Natural killer cell (primary cell): ENCODE results near the gene ATP2A3. TPM values are rescaled to one million over a fixed set of nuclear protein-coding genes. Genes with fewer than 3 reads are reported as not detected.

Experiments
- ATAC-seq, 3 donors: fragments of 150-1000 bp in 2 of 3; fragments of 200-7000 bp in 1 of 3; cut with Tn5 transposase; 1 replicate in 1 of 3; 2 replicates in 2 of 3; pipeline ENCODE4 v1.10.0; 2021; ENCODE audit warnings: mild to moderate bottlenecking in 2 of 3, moderate library complexity in 2 of 3
- DNase-seq, 2 donors: peaks; one replicate each; pipeline versions ENCODE4 v3.0.0 to v3.0.0-alpha.2; 2013 to 2021; ENCODE audit warnings: mixed read lengths in 1 of 2
- H3K27ac ChIP-seq: one replicate; pipeline ENCODE4 v1.5.1; 2013; ENCODE audit warnings: mild to moderate bottlenecking, low read length
- H3K27me3 ChIP-seq: one replicate; pipeline ENCODE4 v1.6.1; 2013; ENCODE audit warnings: low read length; ENCODE audit not compliant: control insufficient read depth, insufficient read depth
- H3K36me3 ChIP-seq: one replicate; pipeline ENCODE4 v1.6.1; 2013; ENCODE audit warnings: low read length; ENCODE audit not compliant: control insufficient read depth, insufficient read depth
- H3K4me1 ChIP-seq: one replicate; pipeline ENCODE4 v1.6.1; 2013; ENCODE audit warnings: low read length; ENCODE audit not compliant: control insufficient read depth, insufficient read depth
- H3K4me3 ChIP-seq: one replicate; pipeline ENCODE4 v1.5.1; 2013; ENCODE audit warnings: low read length
- H3K9me3 ChIP-seq: one replicate; pipeline ENCODE4 v1.6.1; 2013; ENCODE audit warnings: low read length; ENCODE audit not compliant: control insufficient read depth, insufficient read depth
- H3K27ac Mint-ChIP-seq, 2 donors: one replicate each; pipeline ENCODE4 v1.8.0; 2022; ENCODE audit warnings: mild to moderate bottlenecking in 2 of 2, mixed read lengths in 2 of 2, moderate library complexity in 1 of 2
- H3K27me3 Mint-ChIP-seq, 2 donors: one replicate each; pipeline ENCODE4 v1.8.0; 2022; ENCODE audit warnings: low read depth in 2 of 2, mixed read lengths in 2 of 2
- H3K36me3 Mint-ChIP-seq: one replicate; pipeline ENCODE4 v1.8.0; 2022; ENCODE audit warnings: mixed read lengths
- H3K4me1 Mint-ChIP-seq, 2 donors: one replicate each; pipeline ENCODE4 v1.8.0; 2022; ENCODE audit warnings: mixed read lengths in 2 of 2
- H3K4me3 Mint-ChIP-seq: one replicate; pipeline ENCODE4 v1.8.0; 2022; ENCODE audit warnings: mild to moderate bottlenecking, moderate library complexity, mixed read lengths
- H3K9me3 Mint-ChIP-seq, 2 donors: one replicate each; pipeline ENCODE4 v1.8.0; 2022; ENCODE audit warnings: mixed read lengths in 2 of 2
- WGBS: methylation state at CpG from one replicate; pipeline ENCODE4 v1.1.7; 2013; ENCODE audit warnings: missing lambda C conversion rate; ENCODE audit not compliant: insufficient coverage; 5-methylcytosine and 5-hydroxymethylcytosine counted together
- intact Hi-C: fragments of 100-400 bp; cut with micrococcal nuclease; formaldehyde crosslinking; loops from one replicate; pipeline ENCODE4 v1.14.2; 2022
- total RNA-seq, 4 donors: library from RNA; stranded (reverse); fragments of 120-200 nt in 1 of 4; gene quantifications; one replicate each; pipeline versions ENCODE4 v1.2.3 to v1.2.4, GENCODE V29; 2013 to 2022
- TF ChIP-seq, protein P1 (sequence below): fragments of 200-600 bp; IDR thresholded peaks from one replicate; pipeline ENCODE4 v1.8.0; 2022; ENCODE audit warnings: antibody characterized with exemption

Gene ATP2A3
- total RNA-seq, 3 donors from 2014 or later (not counting 1 experiment from before 2014, with no cell fraction given): 326 to 397 (median 377) TPM

DNA sequence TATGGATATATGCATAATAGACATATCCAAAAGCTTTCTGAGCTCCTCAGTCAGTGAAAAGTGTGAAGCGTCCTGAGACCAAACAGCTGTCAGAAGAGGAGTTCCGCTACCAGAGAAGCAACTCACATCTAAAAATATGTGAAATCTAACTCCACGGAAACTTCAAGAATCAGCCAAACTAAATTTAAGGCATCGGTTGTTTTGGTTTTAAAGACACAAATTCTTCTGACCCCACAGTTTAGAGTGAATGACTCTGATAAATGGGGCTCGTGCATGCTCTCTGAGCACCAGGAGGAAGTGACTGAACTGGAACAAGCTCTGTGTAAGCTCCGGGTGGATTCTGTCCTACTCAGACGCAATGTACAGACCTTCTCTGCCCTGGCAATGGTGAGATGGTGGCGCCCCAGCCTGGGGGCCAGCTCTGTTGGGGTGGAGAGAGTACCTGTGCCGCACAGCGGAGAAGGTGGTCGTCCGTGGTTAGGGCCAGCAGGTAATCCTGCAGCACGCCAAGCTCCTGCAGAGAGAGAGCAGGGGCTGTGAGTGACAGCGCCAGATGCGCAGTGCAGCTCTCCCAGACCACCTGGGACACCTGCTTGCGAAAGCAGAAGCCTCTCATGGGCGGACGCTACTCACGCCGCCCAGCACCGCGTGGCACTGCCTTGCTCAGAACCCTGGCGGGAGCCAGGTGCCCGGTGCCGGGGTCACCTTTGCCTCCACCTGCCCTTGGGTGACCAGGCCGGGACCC lies 44.4 kb upstream of the ATP2A3 start:
- H3K27me3 ChIP-seq: no peaks in the 10 kb centered on the region
- Mint-ChIP-seq H3K9me3 (no peaks in the 10 kb centered on the region), H3K36me3 (no peaks in the 10 kb centered on the region), H3K27ac (no peak overlapping the region), H3K27me3 (no peaks in the 10 kb centered on the region), H3K4me3 (no peak overlapping the region), H3K4me1 (peaks cover 0 to 9% of the 10 kb centered on the region in 2 donors)
- peaks cover 78% of the 10 kb centered on the region for H3K36me3 ChIP-seq
- no peaks in the 10 kb centered on the region for H3K9me3 ChIP-seq
- H3K4me3 ChIP-seq: no peak overlapping the region
- ATAC-seq (no peak), DNase-seq (no peak)
- intact Hi-C loops: loop anchor here (10.0 kb wide), 1 partner anchor 274 kb away; no protein-coding TSS in a partner anchor
- H3K4me1 ChIP-seq: peaks cover 6% of the 10 kb centered on the region
- WGBS: 96% methylated on average over 25 of the region's 26 CpGs
- TF ChIP-seq, protein P1, sequence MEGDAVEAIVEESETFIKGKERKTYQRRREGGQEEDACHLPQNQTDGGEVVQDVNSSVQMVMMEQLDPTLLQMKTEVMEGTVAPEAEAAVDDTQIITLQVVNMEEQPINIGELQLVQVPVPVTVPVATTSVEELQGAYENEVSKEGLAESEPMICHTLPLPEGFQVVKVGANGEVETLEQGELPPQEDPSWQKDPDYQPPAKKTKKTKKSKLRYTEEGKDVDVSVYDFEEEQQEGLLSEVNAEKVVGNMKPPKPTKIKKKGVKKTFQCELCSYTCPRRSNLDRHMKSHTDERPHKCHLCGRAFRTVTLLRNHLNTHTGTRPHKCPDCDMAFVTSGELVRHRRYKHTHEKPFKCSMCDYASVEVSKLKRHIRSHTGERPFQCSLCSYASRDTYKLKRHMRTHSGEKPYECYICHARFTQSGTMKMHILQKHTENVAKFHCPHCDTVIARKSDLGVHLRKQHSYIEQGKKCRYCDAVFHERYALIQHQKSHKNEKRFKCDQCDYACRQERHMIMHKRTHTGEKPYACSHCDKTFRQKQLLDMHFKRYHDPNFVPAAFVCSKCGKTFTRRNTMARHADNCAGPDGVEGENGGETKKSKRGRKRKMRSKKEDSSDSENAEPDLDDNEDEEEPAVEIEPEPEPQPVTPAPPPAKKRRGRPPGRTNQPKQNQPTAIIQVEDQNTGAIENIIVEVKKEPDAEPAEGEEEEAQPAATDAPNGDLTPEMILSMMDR: no peak
- H3K27ac ChIP-seq: no peak overlapping the region

DNA sequence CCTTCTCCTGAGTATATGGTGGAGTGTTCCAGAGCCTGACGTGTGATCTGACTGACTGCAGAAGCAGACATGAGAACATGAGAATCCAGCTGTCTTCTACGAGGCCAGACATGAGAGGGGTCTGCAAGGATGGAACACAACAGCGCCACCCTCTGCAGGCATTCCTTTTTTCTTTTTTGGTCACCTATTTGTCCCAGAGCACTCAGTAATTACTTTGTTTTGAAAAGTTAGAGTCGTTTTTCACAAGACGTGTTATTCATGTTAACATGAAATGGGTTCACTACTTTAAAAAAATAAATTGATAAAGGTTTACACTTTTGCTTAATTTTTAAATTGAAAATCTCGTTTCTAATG lies 43.8 kb upstream of the ATP2A3 start:
- WGBS: 87% methylated on average over 5 of the region's 6 CpGs
- Mint-ChIP-seq H3K4me1 (peaks cover 0 to 12% of the 10 kb centered on the region in 2 donors), H3K27me3 (no peaks in the 10 kb centered on the region), H3K4me3 (no peak overlapping the region), H3K27ac (no peak overlapping the region), H3K9me3 (no peaks in the 10 kb centered on the region), H3K36me3 (no peaks in the 10 kb centered on the region)
- H3K4me3 ChIP-seq: no peak overlapping the region
- no peak for ATAC-seq
- no peak for DNase-seq
- peaks cover 6% of the 10 kb centered on the region for H3K4me1 ChIP-seq
- TF ChIP-seq, protein P1: no peak
- peaks cover 72% of the 10 kb centered on the region for H3K36me3 ChIP-seq
- intact Hi-C loops: loop anchor here (10.0 kb wide), 1 partner anchor 273 kb away; no protein-coding TSS in a partner anchor
- no peaks in the 10 kb centered on the region for H3K9me3 ChIP-seq
- no peaks in the 10 kb centered on the region for H3K27me3 ChIP-seq
- H3K27ac ChIP-seq: no peak overlapping the region

DNA sequence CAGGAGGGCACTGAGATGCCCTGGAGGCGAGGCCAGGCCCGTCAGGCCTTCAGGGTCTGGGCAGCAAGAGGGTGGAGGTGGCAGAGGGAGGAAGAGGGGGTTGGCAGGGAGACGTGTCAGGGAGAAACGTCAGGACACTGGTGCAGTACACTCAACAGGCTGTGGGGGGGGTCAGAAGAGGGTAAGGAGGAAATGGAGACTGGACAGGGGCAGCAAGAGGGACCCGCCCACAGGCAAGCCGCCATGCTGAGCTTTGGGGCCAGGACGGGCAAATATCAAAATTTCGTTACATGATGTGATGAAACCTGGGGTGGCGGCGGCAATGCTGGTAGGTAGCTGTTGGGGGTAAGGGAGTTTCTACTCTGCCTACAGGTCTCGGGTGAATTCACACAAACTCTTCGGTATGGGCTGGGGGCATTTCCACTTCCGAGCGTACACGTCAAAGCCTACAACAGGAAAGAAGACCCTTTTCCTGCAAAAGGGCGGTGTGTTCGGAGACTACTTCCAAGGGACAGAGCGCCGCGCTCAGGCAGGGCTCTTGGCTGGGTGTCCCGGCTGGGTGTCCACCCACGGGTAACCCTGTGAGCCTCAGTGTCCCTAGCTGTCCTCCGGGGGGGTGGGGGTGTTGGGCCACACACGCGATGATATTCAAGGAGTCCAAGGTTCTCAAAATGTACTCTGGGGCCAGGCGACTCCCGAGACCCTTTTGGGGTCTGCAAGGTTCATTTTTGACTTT lies 43.3 kb upstream of the ATP2A3 start:
- intact Hi-C loops: loop anchor here (10.0 kb wide), 1 partner anchor 273 kb away; no protein-coding TSS in a partner anchor
- TF ChIP-seq, protein P1: no peak
- H3K4me1 ChIP-seq: peaks cover 6% of the 10 kb centered on the region
- H3K27ac ChIP-seq: no peak overlapping the region
- no peaks in the 10 kb centered on the region for H3K27me3 Mint-ChIP-seq
- H3K9me3 Mint-ChIP-seq: no peaks in the 10 kb centered on the region
- DNase-seq (no peak), ATAC-seq (no peak)
- WGBS: 94% methylated on average over 27 of the region's 27 CpGs
- H3K4me3 Mint-ChIP-seq: no peak overlapping the region
- H3K4me1 Mint-ChIP-seq: peaks cover 0 to 12% of the 10 kb centered on the region in 2 donors
- H3K4me3 ChIP-seq: no peak overlapping the region
- peaks cover 67% of the 10 kb centered on the region for H3K36me3 ChIP-seq
- no peaks in the 10 kb centered on the region for H3K27me3 ChIP-seq
- H3K9me3 ChIP-seq: no peaks in the 10 kb centered on the region
- H3K36me3 Mint-ChIP-seq: no peaks in the 10 kb centered on the region
- no peak overlapping the region for H3K27ac Mint-ChIP-seq
